Stomach (tissue), 9 donors: ENCODE data around the gene ACOT2. TPM values are rescaled to one million over a fixed set of nuclear protein-coding genes. Genes with fewer than 3 reads are reported as not detected.

Source experiments
- DNase-seq, 2 donors: peaks; one replicate each; pipeline versions ENCODE4 v3.0.0 to v3.0.0-alpha.2; 2013 to 2019
- H3K27ac ChIP-seq, 5 donors: fragments of 200-600 bp in 4 of 5; sonication (generic) in 4 of 5; one replicate each; pipeline ENCODE4 v1.5.1; 2013 to 2019; ENCODE audit warnings: mild to moderate bottlenecking in 1 of 5, moderate library complexity in 1 of 5
- H3K27me3 ChIP-seq, 3 donors: fragments of 200-600 bp; sonication (generic); one replicate each; pipeline ENCODE4 v1.5.1; 2017 to 2019; ENCODE audit warnings: mixed run types in 1 of 3
- H3K36me3 ChIP-seq, 4 donors: fragments of 200-600 bp; sonication (generic); 1 replicate in 3 of 4; 2 replicates in 1 of 4; pipeline ENCODE4 v1.5.1; 2016 to 2019
- H3K4me1 ChIP-seq, 4 donors: fragments of 200-600 bp; sonication (generic); one replicate each; pipeline ENCODE4 v1.5.1; 2016 to 2019
- H3K4me3 ChIP-seq, 4 donors: fragments of 200-600 bp; sonication (generic) in 3 of 4; one replicate each; pipeline ENCODE4 v1.5.1; 2016 to 2019; ENCODE audit warnings: mild to moderate bottlenecking in 1 of 4
- H3K9me3 ChIP-seq, 4 donors: fragments of 200-600 bp; sonication (generic); one replicate each; pipeline ENCODE4 v1.5.1; 2016 to 2019
- CTCF ChIP-seq, 7 experiments: fragments of 450-650 bp in 4 of 7; fragments of 200-600 bp in 3 of 7; sonication (generic) in 3 of 7; IDR thresholded peaks; one replicate each; pipeline ENCODE4 v1.5.1; 2016 to 2019; ENCODE audit warnings: antibody characterized with exemption in 7 of 7, control low read depth in 2 of 7, mild to moderate bottlenecking in 1 of 7
- EP300 ChIP-seq: sonication (generic); formaldehyde crosslinking; IDR thresholded peaks from one replicate; pipeline ENCODE4 v1.6.1; 2017; ENCODE audit warnings: antibody characterized with exemption
- POLR2A ChIP-seq, 4 donors: fragments of 450-650 bp; IDR thresholded peaks; one replicate each; pipeline ENCODE4 v1.6.1; 2016; ENCODE audit warnings: antibody characterized with exemption in 4 of 4, control low read depth in 2 of 4, mild to moderate bottlenecking in 1 of 4, moderate library complexity in 1 of 4
- POLR2AphosphoS5 ChIP-seq, 3 donors: sonication (generic); formaldehyde crosslinking; IDR thresholded peaks; one replicate each; pipeline ENCODE4 v1.6.1; 2016; ENCODE audit warnings: antibody characterized with exemption in 3 of 3
- WGBS, 5 donors: extraction: QIAGEN DNeasy Blood & Tissue Kit in 3 of 5; methylation state at CpG; one replicate each; pipeline versions ENCODE4 v1.1.5 to v1.1.7; 2013 to 2018; 5-methylcytosine and 5-hydroxymethylcytosine counted together
- intact Hi-C: fragments of 100-400 bp; cut with DNase I; formaldehyde crosslinking; loops from one replicate; pipeline ENCODE4 v1.15.1; 2023; ENCODE audit warnings: low total_unique reads
- polyA plus RNA-seq, 3 donors: library from polyadenylated mRNA; stranded (reverse); fragments of 200-250 nt; gene quantifications; one replicate each; pipeline ENCODE4 v1.2.3, GENCODE V29; 2013
- total RNA-seq, 5 donors: library from RNA; depleted of rRNA; stranded (reverse); fragments of >200 nt; gene quantifications; one replicate each; pipeline versions ENCODE4 v1.1.0 to v1.2.3, GENCODE V29; 2014 to 2016
- donor health status: healthy with polysubstance abuse.
- donor health status: Bipolar disorder and iron deficiency.
- donor health status: healthy.

ACOT2 gene
- total and polyA plus RNA-seq, 8 donors: 7.5 to 247 (median 35.5) TPM

GRCh38 chr14:73607241-73607640 lies 38.2 kb downstream of the ACOT2 start:
- no peaks in the 10 kb centered on the region for H3K9me3 ChIP-seq
- intact Hi-C loops: no loop called here
- no peak overlapping the region for H3K27ac ChIP-seq
- WGBS, 5 donors: 79 to 100% (median 86%) methylated on average over 1 of the region's 1 CpG
- H3K36me3 ChIP-seq: no peaks in the 10 kb centered on the region
- no peak for DNase-seq
- no peak overlapping the region for H3K4me3 ChIP-seq
- TF ChIP-seq CTCF (IDR thresholded peaks at IDR 0.05): no peak
- no peak for TF ChIP-seq POLR2A (IDR thresholded peaks at IDR 0.05)
- no peak for TF ChIP-seq POLR2AphosphoS5 (IDR thresholded peaks at IDR 0.05)
- TF ChIP-seq EP300: no peak
- no peaks in the 10 kb centered on the region for H3K27me3 ChIP-seq
- H3K4me1 ChIP-seq: peaks cover 1 to 7% (median 4%) of the 10 kb centered on the region in 4 donors

DNA sequence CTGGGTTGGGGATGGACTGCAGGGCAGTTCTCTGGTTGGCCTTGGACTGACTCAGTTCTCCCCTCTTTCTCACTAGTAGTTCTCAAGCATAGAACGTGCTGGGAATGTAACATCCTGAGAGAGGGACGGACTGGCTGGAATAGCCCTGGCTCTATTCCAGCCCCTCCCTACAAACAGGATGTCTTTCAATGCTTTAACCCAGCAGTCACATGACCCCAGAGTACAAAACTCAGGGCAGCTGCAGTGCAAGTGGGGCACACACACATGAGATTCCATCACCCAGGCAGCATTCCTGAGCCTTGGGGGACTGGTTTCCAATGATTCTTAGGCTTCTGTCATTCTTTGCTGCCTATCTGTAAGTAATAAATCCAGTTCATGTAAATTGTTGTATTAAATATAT lies 41.7 kb downstream of the ACOT2 start:
- peak in 1 of 2 donors; percentile 18 for DNase-seq
- intact Hi-C loops: no loop called here
- no peaks in the 10 kb centered on the region for H3K27me3 ChIP-seq

GRCh38 chr14:73612339-73613045 lies 43.5 kb downstream of the ACOT2 start, which contains the start of gene ACOT6:
Gene ACOT6, plus strand, starts transcription at chr14:73612517. Its CDS starts 55 bp downstream, at chr14:73612572.
- H3K4me3 ChIP-seq: peak within 1 kb of the TSS; percentile 56 to 76 (median 62)
- DNase-seq: peak; percentile 66 to 89
- peaks cover 7 to 17% (median 10%) of the 10 kb centered on the region in 4 donors for H3K4me1 ChIP-seq
- no peaks in the 10 kb centered on the region for H3K9me3 ChIP-seq
- H3K27ac ChIP-seq: peak within 1 kb of the TSS; percentile 73 to 87 (median 77)
- H3K36me3 ChIP-seq: no peaks in the 10 kb centered on the region
- 0 to 2% (median 0%) methylated on average over 15 to 84 of the region's 84 CpGs for WGBS, 5 donors
- intact Hi-C loops: no loop called here
- no peaks in the 10 kb centered on the region for H3K27me3 ChIP-seq
- TF ChIP-seq CTCF (IDR thresholded peaks at IDR 0.05): no peak
- TF ChIP-seq POLR2AphosphoS5 (IDR thresholded peaks at IDR 0.05): peak in 2 of 3 donors; percentile 4 to 28
- TF ChIP-seq POLR2A (IDR thresholded peaks at IDR 0.05): no peak
- no peak for TF ChIP-seq EP300

More for the DNA sequence above, 41.7 kb downstream of the ACOT2 start:
- H3K36me3 ChIP-seq: no peaks in the 10 kb centered on the region
- no peak for TF ChIP-seq POLR2AphosphoS5 (IDR thresholded peaks at IDR 0.05)
- TF ChIP-seq CTCF (IDR thresholded peaks at IDR 0.05): no peak
- TF ChIP-seq POLR2A (IDR thresholded peaks at IDR 0.05): no peak
- TF ChIP-seq EP300: no peak
- no peak overlapping the region for H3K27ac ChIP-seq
- H3K9me3 ChIP-seq: no peaks in the 10 kb centered on the region
- no peak overlapping the region for H3K4me3 ChIP-seq
- WGBS, 5 donors: 18 to 34% (median 32%) methylated on average over 2 of the region's 2 CpGs
- peaks cover 7 to 17% (median 10%) of the 10 kb centered on the region in 4 donors for H3K4me1 ChIP-seq

GRCh38 chr14:73613046-73613383 lies 44.0 kb downstream of the ACOT2 start:
- no peaks in the 10 kb centered on the region for H3K36me3 ChIP-seq
- DNase-seq: no peak
- peak overlapping the region; percentile 73 to 87 (median 77) for H3K27ac ChIP-seq
- peaks cover 7 to 17% (median 10%) of the 10 kb centered on the region in 4 donors for H3K4me1 ChIP-seq
- TF ChIP-seq EP300: no peak
- no peak for TF ChIP-seq POLR2A (IDR thresholded peaks at IDR 0.05)
- TF ChIP-seq POLR2AphosphoS5 (IDR thresholded peaks at IDR 0.05): no peak
- TF ChIP-seq CTCF (IDR thresholded peaks at IDR 0.05): no peak
- no peaks in the 10 kb centered on the region for H3K9me3 ChIP-seq
- intact Hi-C loops: no loop called here
- WGBS, 5 donors: 0 to 7% (median 5%) methylated on average over 12 to 13 of the region's 13 CpGs
- H3K4me3 ChIP-seq: peak overlapping the region; percentile 56 to 76 (median 62)
- no peaks in the 10 kb centered on the region for H3K27me3 ChIP-seq
